Posterior vena cava (tissue), 2 donors: ENCODE results near the gene RAD9A. TPM values are rescaled to one million over a fixed set of nuclear protein-coding genes. Genes with fewer than 3 reads are reported as not detected.
"Not testable (repeated sequence)": the region's sequence is repeated elsewhere in the genome, so short reads cannot be mapped to it uniquely, and the experiment has no call there.

Source experiments
- DNase-seq: peaks from one replicate; pipeline ENCODE4 v3.0.0-alpha.2; 2020; ENCODE audit warnings: low spot score
- intact Hi-C, 2 donors: fragments of 100-400 bp; cut with DNase I; formaldehyde crosslinking; loops; one replicate each; pipeline versions ENCODE4 v1.14.1 to v1.14.2; 2022 to 2023
- total RNA-seq, 2 donors: library from RNA; stranded (reverse); fragmentation: NEBNext Ultra II Directional; extraction: Animal tissue kit (Norgen Biotek cat#: 25700); gene quantifications; one replicate each; pipeline ENCODE4 v1.2.1, GENCODE V29; 2021
- donor health status: DM: yes; HTN: yes; CAD: no.
- donor health status: DM: yes; HTN: yes; CAD: no.

RAD9A gene
- total RNA-seq, 2 donors from 2014 or later, result 10.3 to 11.4 TPM

DNA sequence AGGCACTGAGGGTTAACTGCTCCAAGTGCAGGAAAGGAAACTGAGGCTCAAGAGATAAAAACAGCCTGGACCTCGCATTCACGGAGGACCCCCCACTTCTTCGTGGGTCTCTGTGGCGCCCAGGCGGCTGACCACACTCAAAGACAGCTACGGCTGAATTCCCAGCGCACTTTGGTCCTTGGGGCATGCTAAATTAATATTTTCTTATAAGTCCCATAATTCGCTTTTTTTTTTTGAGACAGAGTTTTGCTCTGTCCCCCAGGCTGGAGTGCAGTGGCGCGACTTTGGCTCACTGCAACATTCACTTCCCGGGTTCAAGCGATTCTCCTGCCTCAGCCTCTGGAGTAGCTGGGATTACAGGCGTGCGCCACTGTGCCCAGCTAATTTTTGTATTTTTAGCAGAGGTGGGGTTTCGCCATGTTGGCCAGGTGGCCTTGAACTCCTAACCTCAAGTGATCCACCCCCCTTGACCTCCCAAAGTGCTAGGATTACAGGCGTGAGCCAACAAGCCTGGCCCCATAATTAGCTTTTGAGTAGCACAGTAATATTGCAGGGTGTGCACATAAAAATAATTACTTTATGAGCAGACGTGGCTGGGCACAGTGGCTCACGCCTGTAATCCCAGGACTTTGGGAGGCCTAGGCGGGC is 10.5 kb downstream of the RAD9A start:
- intact Hi-C loops, result loop anchor here in 1 of 2 donors (10.0 kb wide), 1 partner anchor 102 kb away; the partner anchor contains the start of genes CDK2AP2 and PITPNM1
- DNase-seq, result not testable (repeated sequence)

DNA sequence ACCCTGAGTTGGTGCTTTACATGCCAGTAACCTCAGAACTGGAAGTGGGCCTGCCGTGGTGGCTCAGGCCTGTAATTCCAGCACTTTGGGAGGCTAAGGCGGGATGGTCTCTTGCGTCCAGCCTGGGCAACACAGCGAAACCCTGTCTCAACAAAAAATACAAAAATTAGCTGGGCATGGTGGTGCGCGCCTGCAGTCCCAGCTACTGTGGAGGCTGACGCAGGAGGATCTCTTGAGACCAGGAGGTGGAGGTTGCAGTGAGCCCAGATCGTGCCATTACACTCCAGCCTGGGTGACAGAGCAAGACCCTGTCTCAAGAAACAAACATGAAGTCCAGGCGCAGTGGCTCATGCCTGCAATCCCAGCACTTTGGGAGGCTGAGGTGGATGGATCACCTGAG is 11.3 kb downstream of the RAD9A start:
- not testable (repeated sequence) for DNase-seq
- intact Hi-C loops, result loop anchor here in 1 of 2 donors (10.0 kb wide), 1 partner anchor 102 kb away; the partner anchor contains the start of genes CDK2AP2 and PITPNM1

DNA sequence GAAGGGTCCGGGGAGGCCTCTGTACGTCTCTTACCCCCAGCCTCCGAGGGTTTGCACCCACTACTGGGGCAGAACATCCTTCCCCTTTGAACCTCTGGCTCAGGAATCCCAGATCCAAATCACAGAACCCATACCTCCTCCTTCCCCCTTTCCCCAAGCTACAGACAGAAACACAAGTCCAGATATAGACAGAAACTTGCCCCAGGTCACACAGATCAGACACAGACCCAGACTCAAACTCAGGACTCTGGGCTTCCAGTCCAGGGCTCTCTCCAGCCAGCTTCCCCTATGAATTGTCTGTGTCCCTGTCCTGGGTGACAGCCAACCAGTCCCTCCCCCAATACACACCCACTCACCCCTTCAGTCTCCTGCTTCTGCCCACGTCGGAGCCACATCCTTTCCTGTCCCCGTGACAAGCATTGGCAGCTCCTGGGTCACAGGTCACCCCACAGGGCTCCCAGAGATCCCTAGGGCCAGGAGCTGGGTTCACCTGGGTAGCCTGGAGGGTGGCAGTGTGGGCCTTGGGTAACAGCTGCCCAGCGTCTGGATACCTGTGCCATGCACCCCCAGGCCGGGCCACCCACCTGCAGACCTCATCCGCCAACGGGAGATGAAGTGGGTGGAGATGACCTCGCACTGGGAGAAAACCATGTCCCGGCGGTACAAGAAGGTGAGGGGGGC is 12.9 kb downstream of the RAD9A start:
- intact Hi-C loops, result loop anchor here in 1 of 2 donors (10.0 kb wide), 1 partner anchor 100 kb away; the partner anchor contains the start of genes CDK2AP2 and PITPNM1
- DNase-seq, result no peak

DNA sequence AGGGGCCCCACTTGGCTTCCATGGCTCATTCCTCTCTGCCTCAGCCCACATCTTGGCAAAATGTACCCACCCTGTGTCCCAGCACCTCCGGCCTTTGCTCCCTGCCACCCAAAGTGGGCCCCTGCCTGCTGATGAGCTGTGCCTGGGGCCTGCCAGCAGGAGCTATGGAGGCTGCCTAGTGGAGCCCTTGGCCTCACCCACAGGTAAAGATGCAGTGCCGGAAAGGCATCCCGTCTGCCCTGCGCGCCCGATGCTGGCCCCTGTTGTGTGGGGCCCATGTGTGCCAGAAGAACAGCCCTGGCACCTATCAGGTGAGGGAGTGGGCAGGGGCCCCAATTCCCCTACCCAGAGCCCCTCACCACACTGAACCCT is 13.4 kb downstream of the RAD9A start:
- intact Hi-C loops, result loop anchor here in 1 of 2 donors (10.0 kb wide), 1 partner anchor 100 kb away; the partner anchor contains the start of genes CDK2AP2 and PITPNM1
- no peak for DNase-seq

DNA sequence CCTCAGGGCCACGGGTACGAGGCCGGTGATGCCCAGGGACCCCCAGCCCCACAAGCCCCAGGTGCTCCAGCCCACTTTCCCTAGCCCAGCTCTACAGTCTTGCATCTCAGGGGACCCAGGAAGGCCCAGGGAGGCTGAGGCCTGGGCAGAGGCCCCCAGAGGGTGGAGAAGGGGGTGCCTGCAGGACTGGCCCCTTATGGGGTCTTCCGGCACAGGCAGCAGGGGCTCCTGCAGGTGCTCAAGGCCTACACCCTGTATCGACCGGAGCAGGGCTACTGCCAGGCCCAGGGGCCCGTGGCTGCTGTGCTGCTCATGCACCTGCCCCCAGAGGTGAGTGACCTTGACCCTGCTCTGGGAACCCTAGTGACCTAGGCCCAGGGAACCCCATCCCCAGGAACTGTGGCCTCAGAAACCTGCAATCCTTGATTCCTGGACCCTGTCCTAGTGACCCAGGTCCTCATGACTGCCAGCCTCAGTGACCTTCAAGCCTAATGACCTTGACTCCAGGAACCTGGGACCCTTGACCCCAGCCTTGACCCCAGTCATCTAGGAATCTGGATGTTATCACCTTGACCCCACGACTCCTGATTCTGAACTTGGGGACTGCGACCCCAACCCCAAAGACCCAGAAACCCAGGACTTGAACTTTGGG is 14.0 kb downstream of the RAD9A start:
- no peak for DNase-seq
- intact Hi-C loops, result loop anchor here in 1 of 2 donors (10.0 kb wide), 1 partner anchor 99 kb away; the partner anchor contains the start of genes CDK2AP2 and PITPNM1

DNA sequence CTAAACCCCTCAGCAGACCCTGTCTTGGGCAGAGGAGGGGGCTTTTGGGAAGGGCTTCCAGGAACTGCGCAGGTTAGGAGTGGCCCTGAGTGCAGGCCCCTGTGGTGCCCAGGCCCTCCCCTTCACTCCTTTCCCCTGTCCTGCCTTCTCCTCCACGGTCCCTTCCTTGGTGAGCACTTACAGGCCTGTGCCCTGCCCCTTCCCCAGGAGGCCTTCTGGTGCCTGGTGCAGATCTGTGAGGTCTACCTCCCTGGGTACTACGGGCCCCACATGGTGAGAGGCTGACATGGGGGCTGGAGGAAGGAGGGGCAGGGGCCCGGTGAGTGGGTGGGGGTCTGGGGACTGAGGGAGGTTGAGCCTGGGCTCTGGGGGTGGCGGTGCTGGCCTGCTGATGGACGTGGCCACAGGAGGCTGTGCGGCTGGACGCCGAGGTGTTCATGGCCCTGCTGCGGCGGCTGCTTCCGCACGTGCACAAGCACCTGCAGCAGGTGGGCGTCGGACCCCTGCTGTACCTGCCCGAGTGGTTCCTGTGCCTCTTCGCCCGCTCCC is 14.7 kb downstream of the RAD9A start:
- intact Hi-C loops, result loop anchor here in 1 of 2 donors (10.0 kb wide), 1 partner anchor 98 kb away; the partner anchor contains the start of genes CDK2AP2 and PITPNM1

DNA sequence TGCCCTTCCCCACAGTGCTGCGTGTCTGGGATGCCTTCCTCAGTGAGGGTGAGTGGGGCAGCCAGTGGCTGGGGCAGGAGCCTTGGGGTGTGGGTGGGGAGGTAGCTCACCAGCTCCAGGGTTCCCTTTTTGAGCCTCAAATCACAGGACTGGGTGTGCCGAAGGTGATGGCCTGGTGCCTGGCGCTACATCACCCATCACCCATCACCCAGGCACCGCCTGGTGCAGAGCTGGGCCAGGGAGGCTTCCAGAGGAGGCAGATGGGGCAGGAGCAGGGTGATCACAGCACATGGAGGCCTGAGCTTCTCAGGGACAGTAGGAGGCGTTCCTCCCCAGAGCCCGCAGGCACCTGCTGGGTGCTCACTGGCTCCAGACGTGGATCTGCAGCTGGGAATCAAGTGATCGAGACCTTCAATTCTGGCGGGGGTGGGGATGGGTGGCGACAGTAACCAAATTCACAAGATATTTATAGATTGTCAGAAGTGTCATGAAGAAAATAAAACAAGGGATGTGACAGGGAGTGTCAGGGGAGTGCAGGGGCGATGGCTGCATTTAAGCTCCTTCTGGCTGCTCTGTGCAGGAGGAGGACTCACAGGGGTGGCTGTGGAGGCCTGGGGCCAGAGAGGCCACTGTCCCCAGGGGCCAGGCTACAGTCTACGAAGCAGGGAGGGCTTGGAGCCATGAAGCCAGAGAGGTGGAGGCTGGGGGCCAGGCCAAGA is 15.3 kb downstream of the RAD9A start:
- intact Hi-C loops, result loop anchor here in 1 of 2 donors (10.0 kb wide), 1 partner anchor 98 kb away; the partner anchor contains the start of genes CDK2AP2 and PITPNM1
- no peak for DNase-seq

More for the DNA sequence above, 14.7 kb downstream of the RAD9A start:
- DNase-seq, result no peak

DNA sequence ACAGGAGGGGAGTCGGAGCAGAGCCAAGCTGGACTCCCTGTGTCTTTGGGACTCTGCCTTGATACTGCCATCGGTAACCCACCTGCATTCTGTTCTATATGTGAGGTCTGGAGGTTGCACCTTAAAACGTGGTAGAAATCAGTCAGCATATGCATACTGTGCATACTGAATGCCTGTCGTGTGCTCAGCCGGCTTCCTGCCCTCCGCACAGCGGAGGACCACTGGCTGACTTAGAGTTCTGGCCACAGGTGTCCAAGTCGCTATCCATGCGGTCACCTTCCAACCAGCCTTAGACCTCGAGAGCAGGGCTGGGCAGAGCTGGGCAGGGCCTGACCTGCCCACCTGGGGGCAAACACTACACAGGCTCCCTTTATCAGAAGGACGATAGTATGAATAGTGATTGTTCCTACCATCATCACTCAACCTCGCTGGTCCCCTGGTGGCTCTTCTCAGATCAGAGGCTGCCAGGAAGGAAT is 15.9 kb downstream of the RAD9A start:
- intact Hi-C loops, result loop anchor here in 1 of 2 donors (10.0 kb wide), 1 partner anchor 97 kb away; the partner anchor contains the start of genes CDK2AP2 and PITPNM1
- DNase-seq, result no peak

DNA sequence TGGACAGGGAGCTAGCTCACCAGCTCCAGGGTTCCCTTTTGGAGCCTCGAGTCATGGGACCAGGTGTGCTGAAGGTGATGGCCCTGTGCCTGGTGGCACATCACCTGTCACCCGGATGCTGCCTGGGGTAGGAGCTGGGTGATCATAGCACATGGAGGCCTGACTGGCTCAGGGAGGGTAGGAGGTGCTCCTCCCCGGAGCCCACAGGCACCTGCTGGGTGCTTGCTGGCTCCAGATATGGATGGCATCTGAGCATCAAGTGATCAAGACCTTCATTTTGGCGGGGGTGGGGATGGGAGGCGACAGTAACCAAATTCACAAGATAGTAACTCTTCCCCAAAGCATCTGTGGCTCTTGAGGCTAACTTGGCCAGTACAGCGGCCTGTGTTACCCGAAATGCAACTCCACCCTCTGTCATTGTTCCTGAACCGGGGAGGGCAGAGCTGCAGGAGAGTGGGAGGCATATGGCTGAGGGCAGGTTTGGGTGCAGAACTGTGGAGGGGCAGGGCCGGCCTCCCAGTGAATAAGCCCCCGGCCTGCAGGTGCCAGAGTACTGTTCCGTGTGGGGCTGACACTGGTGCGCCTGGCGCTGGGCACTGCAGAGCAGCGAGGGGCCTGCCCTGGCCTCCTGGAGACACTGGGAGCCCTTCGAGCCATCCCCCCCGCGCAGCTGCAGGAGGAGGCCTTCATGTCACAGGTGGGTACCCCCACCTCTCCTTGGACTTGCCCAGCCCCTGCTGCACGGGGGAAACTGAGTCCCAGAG is 16.8 kb downstream of the RAD9A start:
- intact Hi-C loops, result loop anchor here in 1 of 2 donors (10.0 kb wide), 1 partner anchor 96 kb away; the partner anchor contains the start of genes CDK2AP2 and PITPNM1
- DNase-seq, result no peak

DNA sequence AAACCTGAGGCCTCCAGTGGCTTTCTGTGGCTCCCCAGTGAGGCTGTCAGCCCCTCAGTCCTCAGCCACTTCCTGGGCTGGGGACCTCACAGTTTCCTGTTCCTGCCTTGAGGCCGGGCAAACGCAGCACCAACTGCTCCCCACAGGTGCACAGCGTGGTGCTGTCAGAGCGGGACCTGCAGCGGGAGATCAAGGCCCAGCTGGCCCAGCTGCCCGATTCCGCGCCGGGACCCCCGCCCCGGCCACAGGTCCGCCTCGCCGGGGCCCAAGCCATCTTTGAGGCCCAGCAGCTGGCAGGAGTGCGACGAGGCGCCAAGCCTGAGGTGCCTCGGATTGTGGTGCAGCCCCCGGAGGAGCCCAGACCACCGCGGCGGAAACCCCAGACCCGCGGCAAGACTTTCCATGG is 17.5 kb downstream of the RAD9A start:
- intact Hi-C loops, result loop anchor here in 1 of 2 donors (10.0 kb wide), 1 partner anchor 96 kb away; the partner anchor contains the start of genes CDK2AP2 and PITPNM1
- no peak for DNase-seq

DNA sequence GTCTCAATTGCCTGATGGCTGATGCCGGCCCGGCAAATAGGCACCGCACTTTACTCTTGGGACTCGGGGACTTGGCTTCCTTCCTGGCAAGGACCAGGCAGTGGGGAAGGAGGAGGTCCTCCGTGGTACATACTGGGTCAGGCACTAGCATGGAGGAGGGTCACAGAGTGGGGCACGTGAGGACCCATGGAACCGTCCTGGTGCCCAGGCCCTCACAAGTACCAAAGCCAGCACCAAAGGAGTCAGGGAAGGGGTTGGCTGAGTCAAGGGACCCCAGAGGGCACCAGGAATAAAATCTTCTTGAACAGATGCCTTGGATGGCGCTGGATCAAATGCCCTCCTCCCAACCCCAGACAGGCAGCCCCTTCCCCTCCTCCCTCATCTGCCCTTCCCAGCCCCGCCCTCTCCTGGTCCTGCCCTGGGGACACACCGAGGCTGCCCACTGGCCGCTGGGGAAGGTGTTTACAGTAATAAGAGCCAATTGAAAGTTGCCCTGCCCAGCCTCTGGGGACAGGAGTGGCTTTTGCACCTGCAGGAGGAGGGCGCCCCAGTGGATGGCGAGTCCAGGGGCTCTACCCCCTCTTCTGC is 18.1 kb downstream of the RAD9A start:
- intact Hi-C loops, result loop anchor here in 1 of 2 donors (10.0 kb wide), 1 partner anchor 95 kb away; the partner anchor contains the start of genes CDK2AP2 and PITPNM1
- no peak for DNase-seq

DNA sequence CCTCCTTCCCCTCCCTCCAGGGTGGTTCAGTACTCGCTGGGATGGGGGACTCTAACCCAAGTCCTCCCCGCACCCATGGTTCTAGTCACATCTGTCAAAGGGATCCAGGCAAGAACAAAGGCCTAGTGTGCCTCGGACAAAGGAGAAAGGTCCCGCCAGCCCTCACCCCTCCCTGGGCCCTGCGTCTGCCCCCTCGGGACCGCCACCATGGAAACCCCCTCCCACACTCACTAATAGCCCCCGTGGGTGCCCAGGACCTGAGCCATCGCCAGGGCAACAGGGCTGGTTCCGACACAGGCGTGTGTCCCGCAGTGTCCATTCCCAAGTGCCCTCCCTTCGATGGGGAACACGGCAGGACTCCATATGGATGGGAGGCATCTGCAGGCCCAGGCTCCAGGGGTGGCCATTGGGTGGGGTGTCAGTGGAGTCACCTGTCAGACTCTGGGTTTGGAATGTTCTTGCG is 18.6 kb downstream of the RAD9A start:
- no peak for DNase-seq
- intact Hi-C loops, result no loop called here

DNA sequence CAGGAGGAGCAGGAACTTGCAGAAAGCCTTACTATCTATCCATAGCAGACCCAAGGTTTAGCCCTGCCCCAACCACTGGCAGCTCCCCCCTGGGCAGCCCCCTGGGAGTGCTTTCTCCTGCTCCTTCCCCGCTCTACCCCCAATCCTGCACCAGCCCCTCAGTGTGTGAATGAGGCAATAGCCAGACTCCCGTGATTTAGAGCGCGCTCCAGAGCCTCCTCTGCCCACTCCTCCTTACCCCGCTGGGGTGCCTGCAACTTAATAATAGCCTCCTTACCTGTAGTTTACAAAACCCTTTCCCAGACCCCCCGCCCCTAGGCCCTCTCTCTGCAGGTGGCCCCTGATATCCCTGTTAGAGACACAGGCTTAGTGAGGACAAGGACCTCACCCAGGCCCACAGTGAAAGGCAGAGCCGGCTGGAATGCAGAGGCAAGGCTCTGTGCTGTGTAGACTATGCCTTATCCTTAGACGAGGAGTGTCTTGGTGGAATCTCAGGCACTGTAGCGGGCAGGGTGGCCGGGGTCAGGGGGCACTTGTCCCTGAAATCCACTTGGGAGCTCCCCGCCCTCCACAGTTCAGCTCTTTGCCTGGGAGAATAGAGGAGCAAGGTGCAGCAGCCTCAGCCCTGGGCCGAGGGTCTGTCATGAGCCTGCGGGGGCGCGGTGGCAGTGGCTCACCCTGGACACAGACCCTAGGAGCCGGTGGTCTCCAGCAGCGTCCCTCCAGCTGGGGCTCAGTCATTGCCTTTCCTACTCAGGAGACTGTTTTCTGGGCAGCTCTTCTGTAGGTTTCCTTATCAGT is 19.4 kb downstream of the RAD9A start:
- no peak for DNase-seq
- intact Hi-C loops, result no loop called here

DNA sequence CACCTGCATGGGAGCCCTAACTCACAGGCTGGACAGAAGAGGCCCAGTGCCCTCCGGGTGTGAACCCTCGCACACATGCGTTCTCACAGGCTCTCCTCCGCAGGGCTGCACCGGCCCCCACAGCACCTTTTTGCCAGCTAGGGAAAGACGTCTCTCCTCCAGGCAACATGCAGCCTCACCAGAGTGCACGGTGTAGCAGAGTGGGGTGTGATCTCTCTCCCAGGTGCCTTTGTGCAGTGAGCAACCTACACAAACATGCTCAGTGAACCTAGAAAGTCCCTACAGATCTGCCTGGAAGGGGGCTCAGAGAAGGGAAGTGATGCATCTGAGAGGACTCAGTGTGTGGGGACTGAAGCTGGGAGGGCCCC is 20.0 kb downstream of the RAD9A start:
- intact Hi-C loops, result no loop called here
- no peak for DNase-seq

DNA sequence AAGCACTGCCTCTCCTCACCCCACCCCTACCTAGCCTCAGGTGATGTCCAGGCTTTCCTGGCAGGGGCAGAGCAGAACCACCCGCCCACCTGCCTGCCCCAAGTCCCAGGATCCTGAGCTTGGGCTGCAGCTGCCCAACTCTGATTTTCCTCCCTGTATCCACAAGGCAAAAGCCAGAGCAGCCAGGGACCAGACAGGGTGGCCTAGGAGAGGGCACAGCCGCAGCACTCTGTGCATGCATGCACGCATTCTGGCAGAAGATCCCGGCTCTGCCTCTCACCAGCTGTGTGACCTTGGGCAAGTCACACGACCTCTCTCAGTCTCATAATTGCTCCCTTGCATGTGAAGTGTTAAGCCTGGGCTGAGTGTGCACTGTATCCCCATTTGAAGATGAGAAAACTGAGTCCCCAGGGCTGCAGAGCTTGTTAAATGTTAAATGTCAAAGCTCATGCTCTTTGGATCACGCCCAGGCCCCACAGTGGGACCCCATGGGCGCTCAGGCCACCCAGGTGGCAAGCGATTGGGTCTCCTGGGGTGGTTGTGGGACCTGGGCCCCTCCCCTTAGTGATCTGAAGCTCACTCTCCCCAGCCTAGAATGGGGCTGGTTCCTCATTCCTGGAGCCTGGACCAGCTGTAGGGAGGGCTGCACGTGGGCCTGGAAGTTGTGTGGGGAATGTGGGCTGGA is 20.9 kb downstream of the RAD9A start:
- intact Hi-C loops, result no loop called here
- no peak for DNase-seq

DNA sequence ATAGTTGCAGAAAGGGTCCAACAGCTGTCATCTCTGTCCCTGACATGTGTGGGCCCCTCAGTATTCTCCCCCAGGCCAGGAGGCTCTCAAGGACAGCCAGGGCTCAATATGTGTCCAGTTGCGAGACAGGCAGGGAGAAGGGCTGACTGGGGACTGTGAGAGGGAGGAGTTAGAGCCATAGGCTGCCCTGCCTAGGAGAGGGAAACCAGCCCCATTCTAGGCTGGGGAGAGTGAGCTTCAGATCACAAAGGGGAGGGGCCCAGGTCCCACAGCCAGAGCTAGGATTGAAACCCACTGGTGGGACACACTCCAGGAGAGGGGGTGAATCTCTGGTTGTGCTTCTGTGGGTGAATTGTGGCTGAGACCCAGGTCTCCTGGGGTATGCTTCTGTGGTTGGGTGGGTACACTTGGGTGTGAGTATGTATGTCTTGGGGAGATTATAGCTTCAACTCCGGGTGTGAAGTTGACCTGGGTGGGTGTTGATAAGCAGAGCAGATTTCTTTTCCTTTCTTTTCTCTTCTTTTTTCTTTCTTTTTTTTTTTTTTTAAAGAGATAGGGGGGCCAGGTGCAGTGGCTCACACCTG is 21.6 kb downstream of the RAD9A start:
- intact Hi-C loops, result no loop called here
- DNase-seq, result no peak
